ENCODE measurements around the gene PDYN. TPM values are rescaled to one million over a fixed set of nuclear protein-coding genes. Genes with fewer than 3 reads are reported as not detected.

The PDYN gene
- total and polyA plus RNA-seq, 5 donors, result not detected

GRCh38 chr20:1942486-1943274 lies 51.2 kb downstream of the PDYN start:
- Histone ChIP-seq H3K9me3 (ENCODE audit: control insufficient read depth, low read length) (no peaks in the 10 kb centered on the region), H3K4me3 (ENCODE audit: low read length) (no peak overlapping the region), H3K4me1 (ENCODE audit: control insufficient read depth, insufficient read depth, low read length) (peaks cover 8% of the 10 kb centered on the region), H3K27ac (ENCODE audit: low read length) (no peak overlapping the region), H3K27me3 (ENCODE audit: control insufficient read depth, insufficient read depth) (no peaks in the 10 kb centered on the region)
- 54% methylated on average over 13 of the region's 13 CpGs for WGBS
- DNase-seq (no peak), ATAC-seq (no peak)
- intact Hi-C loops (cut with DNase I), result loop anchor here in 2 of 4 donors (10.0 kb wide), 1 partner anchor 138 kb away; no protein-coding TSS in a partner anchor

- no peak overlapping the region for H3K4me3 ChIP-seq (ENCODE audit: low read length)
- 62% methylated on average over 7 of the region's 7 CpGs for WGBS
- no peaks in the 10 kb centered on the region for H3K9me3 ChIP-seq (ENCODE audit: control insufficient read depth, low read length)
- no peak overlapping the region for H3K27ac ChIP-seq (ENCODE audit: low read length)
- H3K4me1 ChIP-seq (ENCODE audit: control insufficient read depth, insufficient read depth, low read length), result peaks cover 8% of the 10 kb centered on the region
- peak; percentile 15 to 43 for ATAC-seq
- intact Hi-C loops (cut with DNase I), result loop anchor here in 2 of 4 donors (10.0 kb wide), 1 partner anchor 137 kb away; no protein-coding TSS in a partner anchor
- peak in 2 of 3 donors; percentile 71 to 77 for DNase-seq
- H3K27me3 ChIP-seq (ENCODE audit: control insufficient read depth, insufficient read depth), result no peaks in the 10 kb centered on the region
These were observed 51.8 kb downstream of the PDYN start for GRCh38 chr20:1942061-1942460.

GRCh38 chr20:1941226-1941625 lies 52.6 kb downstream of the PDYN start:
- peak; percentile 51 to 76 (median 67) for DNase-seq
- Histone ChIP-seq H3K27me3 (ENCODE audit: control insufficient read depth, insufficient read depth) (no peaks in the 10 kb centered on the region), H3K4me3 (ENCODE audit: low read length) (no peak overlapping the region), H3K27ac (ENCODE audit: low read length) (no peak overlapping the region), H3K9me3 (ENCODE audit: control insufficient read depth, low read length) (no peaks in the 10 kb centered on the region), H3K4me1 (ENCODE audit: control insufficient read depth, insufficient read depth, low read length) (peaks cover 10% of the 10 kb centered on the region)
- intact Hi-C loops (cut with DNase I), result loop anchor here in 2 of 4 donors (10.0 kb wide), 1 partner anchor 136 kb away; no protein-coding TSS in a partner anchor
- 37% methylated on average over 8 of the region's 8 CpGs for WGBS
- ATAC-seq, result peak in 1 of 2 donors; percentile 7

GRCh38 chr20:1940581-1940980 lies 53.3 kb downstream of the PDYN start:
- no peaks in the 10 kb centered on the region for H3K27me3 ChIP-seq (ENCODE audit: control insufficient read depth, insufficient read depth)
- H3K9me3 ChIP-seq (ENCODE audit: control insufficient read depth, low read length), result no peaks in the 10 kb centered on the region
- no peak overlapping the region for H3K27ac ChIP-seq (ENCODE audit: low read length)
- 65% methylated on average over 5 of the region's 5 CpGs for WGBS
- DNase-seq, result no peak
- peaks cover 13% of the 10 kb centered on the region for H3K4me1 ChIP-seq (ENCODE audit: control insufficient read depth, insufficient read depth, low read length)
- intact Hi-C loops (cut with DNase I), result loop anchor here in 2 of 4 donors (10.0 kb wide), 1 partner anchor 136 kb away; no protein-coding TSS in a partner anchor
- ATAC-seq, result no peak
- H3K4me3 ChIP-seq (ENCODE audit: low read length), result no peak overlapping the region

GRCh38 chr20:1939270-1939595 lies 54.6 kb downstream of the PDYN start:
- Histone ChIP-seq H3K4me1 (ENCODE audit: control insufficient read depth, insufficient read depth, low read length) (peaks cover 18% of the 10 kb centered on the region), H3K27ac (ENCODE audit: low read length) (no peak overlapping the region), H3K9me3 (ENCODE audit: control insufficient read depth, low read length) (no peaks in the 10 kb centered on the region), H3K27me3 (ENCODE audit: control insufficient read depth, insufficient read depth) (no peaks in the 10 kb centered on the region), H3K4me3 (ENCODE audit: low read length) (no peak overlapping the region)
- WGBS, result 77% methylated on average over 4 of the region's 4 CpGs
- no peak for ATAC-seq
- intact Hi-C loops (cut with DNase I), result loop anchor here in 1 of 4 donors (5.0 kb wide), 1 partner anchor 42 kb away; the partner anchor contains the start of gene SIRPA
- DNase-seq, result no peak

- WGBS, result 83% methylated on average over 14 of the region's 14 CpGs
- H3K27me3 ChIP-seq (ENCODE audit: control insufficient read depth, insufficient read depth), result no peaks in the 10 kb centered on the region
- DNase-seq (no peak), ATAC-seq (no peak)
- no peaks in the 10 kb centered on the region for H3K9me3 ChIP-seq (ENCODE audit: control insufficient read depth, low read length)
- no peak overlapping the region for H3K4me3 ChIP-seq (ENCODE audit: low read length)
- peaks cover 18% of the 10 kb centered on the region for H3K4me1 ChIP-seq (ENCODE audit: control insufficient read depth, insufficient read depth, low read length)
- H3K27ac ChIP-seq (ENCODE audit: low read length), result no peak overlapping the region
- intact Hi-C loops (cut with DNase I), result loop anchor here in 1 of 4 donors (5.0 kb wide), 1 partner anchor 41 kb away; the partner anchor contains the start of gene SIRPA
These were observed 55.2 kb downstream of the PDYN start for GRCh38 chr20:1938464-1939269.

- WGBS, result 89% methylated on average over 25 of the region's 25 CpGs
- H3K4me3 ChIP-seq (ENCODE audit: low read length), result no peak overlapping the region
- intact Hi-C loops (cut with DNase I), result loop anchor here in 1 of 4 donors (5.0 kb wide), 1 partner anchor 40 kb away; the partner anchor contains the start of gene SIRPA
- ATAC-seq (no peak), DNase-seq (no peak)
- no peaks in the 10 kb centered on the region for H3K9me3 ChIP-seq (ENCODE audit: control insufficient read depth, low read length)
- no peaks in the 10 kb centered on the region for H3K27me3 ChIP-seq (ENCODE audit: control insufficient read depth, insufficient read depth)
- H3K4me1 ChIP-seq (ENCODE audit: control insufficient read depth, insufficient read depth, low read length), result peaks cover 15% of the 10 kb centered on the region
- H3K27ac ChIP-seq (ENCODE audit: low read length), result no peak overlapping the region
These were observed 56.4 kb downstream of the PDYN start for GRCh38 chr20:1937316-1937976.

GRCh38 chr20:1935696-1936366 lies 58.0 kb downstream of the PDYN start:
- intact Hi-C loops (cut with DNase I), result loop anchor here in 1 of 4 donors (5.0 kb wide), 1 partner anchor 39 kb away; the partner anchor contains the start of gene SIRPA
- H3K4me3 ChIP-seq (ENCODE audit: low read length), result no peak overlapping the region
- ATAC-seq, result peak; percentile 71 to 76

GRCh38 chr20:1934721-1935573 lies 58.9 kb downstream of the PDYN start:
- DNase-seq (peak; percentile 89 to 94 (median 91)), ATAC-seq (peak; percentile 78 to 83)
- peak overlapping the region; percentile 83 for H3K27ac ChIP-seq (ENCODE audit: low read length)
- WGBS, result 41% methylated on average over 19 of the region's 19 CpGs
- peaks cover 11% of the 10 kb centered on the region for H3K4me1 ChIP-seq (ENCODE audit: control insufficient read depth, insufficient read depth, low read length)
- no peak overlapping the region for H3K4me3 ChIP-seq (ENCODE audit: low read length)
- no peaks in the 10 kb centered on the region for H3K27me3 ChIP-seq (ENCODE audit: control insufficient read depth, insufficient read depth)
- intact Hi-C loops (cut with DNase I), result loop anchor here in 1 of 4 donors (5.0 kb wide), 1 partner anchor 38 kb away; the partner anchor contains the start of gene SIRPA
- no peaks in the 10 kb centered on the region for H3K9me3 ChIP-seq (ENCODE audit: control insufficient read depth, low read length)

More at GRCh38 chr20:1935696-1936366, 58.0 kb downstream of the PDYN start:
- WGBS, result 53% methylated on average over 15 of the region's 15 CpGs
- H3K27ac ChIP-seq (ENCODE audit: low read length), result peak overlapping the region; percentile 83
- H3K27me3 ChIP-seq (ENCODE audit: control insufficient read depth, insufficient read depth), result no peaks in the 10 kb centered on the region
- peak; percentile 77 to 91 (median 87) for DNase-seq
- H3K4me1 ChIP-seq (ENCODE audit: control insufficient read depth, insufficient read depth, low read length), result peaks cover 11% of the 10 kb centered on the region
- no peaks in the 10 kb centered on the region for H3K9me3 ChIP-seq (ENCODE audit: control insufficient read depth, low read length)
